Ovary (tissue), 9 donors: ENCODE results near the gene SH3BP1. TPM values are rescaled to one million over a fixed set of nuclear protein-coding genes. Genes with fewer than 3 reads are reported as not detected.

Experiments used
- DNase-seq, 5 donors: peaks; one replicate each; pipeline ENCODE4 v3.0.0-alpha.2; 2019 to 2020
- H3K27ac ChIP-seq, 2 donors: fragments of 200-600 bp; one replicate each; pipeline versions ENCODE4 v1.5.1 to v1.8.0; 2019 to 2022
- H3K27me3 ChIP-seq: fragments of 200-600 bp; one replicate; pipeline ENCODE4 v1.8.0; 2022
- H3K36me3 ChIP-seq: fragments of 200-600 bp; sonication (generic); one replicate; pipeline ENCODE4 v1.5.1; 2019
- H3K4me1 ChIP-seq: one replicate; pipeline ENCODE4 v1.8.1; 2013; ENCODE audit warnings: mild to moderate bottlenecking, moderate library complexity; ENCODE audit not compliant: insufficient read depth
- H3K4me3 ChIP-seq: fragments of 200-600 bp; sonication (generic); one replicate; pipeline ENCODE4 v1.5.1; 2017
- H3K9me3 ChIP-seq, 2 donors: fragments of 200-600 bp in 1 of 2; sonication (generic) in 1 of 2; one replicate each; pipeline versions ENCODE4 v1.5.1 to v1.8.1; 2013 to 2019; ENCODE audit warnings: mild to moderate bottlenecking in 1 of 2, moderate library complexity in 1 of 2
- CTCF ChIP-seq, 3 donors: fragments of 450-650 bp in 2 of 3; fragments of 200-600 bp in 1 of 3; IDR thresholded peaks; one replicate each; pipeline versions ENCODE4 v1.5.1 to v1.8.0; 2016 to 2022; ENCODE audit warnings: antibody characterized with exemption in 3 of 3, mild to moderate bottlenecking in 1 of 3
- EP300 ChIP-seq: sonication (generic); formaldehyde crosslinking; IDR thresholded peaks from one replicate; pipeline ENCODE4 v1.6.1; 2017; ENCODE audit warnings: antibody characterized with exemption
- POLR2A ChIP-seq: fragments of 450-650 bp; IDR thresholded peaks from one replicate; pipeline ENCODE4 v1.6.1; 2017; ENCODE audit warnings: antibody characterized with exemption, mild to moderate bottlenecking, moderate library complexity
- WGBS, 3 donors: extraction: QIAGEN DNeasy Blood & Tissue Kit in 1 of 3; methylation state at CpG; one replicate each; pipeline versions ENCODE4 v1.1.5 to v1.1.7; 2013 to 2017; 5-methylcytosine and 5-hydroxymethylcytosine counted together
- intact Hi-C, 4 donors: fragments of 100-400 bp; cut with DNase I; formaldehyde crosslinking; loops; one replicate each; pipeline versions ENCODE4 v1.11.0 to v1.15.1; 2022 to 2023
- polyA plus RNA-seq, 2 donors: library from polyadenylated mRNA; stranded (reverse); fragments of 200-250 nt in 1 of 2; fragments of 350-450 nt in 1 of 2; fragmentation: Illumina TruSeq in 1 of 2; extraction: RNeasy Lipid Tissue Mini Kit (QIAGEN cat#74804) in 1 of 2; gene quantifications; one replicate each; pipeline ENCODE4 v1.2.3, GENCODE V29; 2013 to 2014
- total RNA-seq, 7 donors: library from RNA; depleted of rRNA in 2 of 7; stranded (reverse); fragments of >200 nt in 2 of 7; fragmentation: NEBNext Ultra II Directional in 3 of 7; extraction: Animal tissue kit (Norgen Biotek cat#: 25700) in 3 of 7; gene quantifications; one replicate each; pipeline versions ENCODE4 v1.1.0 to v1.2.4, GENCODE V29; 2016 to 2023
- donor health status: DM: no; HTN: no; CAD: no; lungs with moderate emphysema.
- donor health status: DM: no; HTN: no; CAD: no.
- donor health status: Bipolar disorder and iron deficiency.
- donor health status: DM: yes; HTN: yes; CAD: no.
- donor health status: DM: no; HTN: no; CAD: no.
- donor health status: DM: yes; HTN: yes; CAD: no.

Gene SH3BP1
- total and polyA plus RNA-seq, 9 donors, result 2.0 to 13.3 (median 8.2) TPM

- Histone ChIP-seq H3K36me3 (no peaks in the 10 kb centered on the region), H3K4me1 (peaks cover 4% of the 10 kb centered on the region), H3K27me3 (no peaks in the 10 kb centered on the region), H3K4me3 (no peak overlapping the region), H3K27ac (peak overlapping the region in 1 of 2 donors; percentile 49), H3K9me3 (no peaks in the 10 kb centered on the region)
- no peak for TF ChIP-seq CTCF (IDR thresholded peaks at IDR 0.05)
- no peak for TF ChIP-seq POLR2A
- TF ChIP-seq EP300, result no peak
- 74 to 85% (median 82%) methylated on average over 7 of the region's 7 CpGs for WGBS, 3 donors
- intact Hi-C loops, result loop anchor here in 3 of 4 donors (5.0 to 10.0 kb wide), 3 partner anchors 47 to 167 kb away; partner anchors contain the start of gene LGALS1 (in 1 of the 3)
- peak in 1 of 5 donors; percentile 41 for DNase-seq
Measured at GRCh38 chr22:37624876-37625275, 14.6 kb upstream of the SH3BP1 start.

GRCh38 chr22:37625737-37626136, 13.7 kb upstream of the SH3BP1 start:
- no peaks in the 10 kb centered on the region for H3K36me3 ChIP-seq
- no peak overlapping the region for H3K4me3 ChIP-seq
- H3K27me3 ChIP-seq, result no peaks in the 10 kb centered on the region
- intact Hi-C loops, result loop anchor here in 1 of 4 donors (10.0 kb wide), 1 partner anchor 49 kb away; the partner anchor contains the start of gene LGALS1
- TF ChIP-seq CTCF (IDR thresholded peaks at IDR 0.05) (no peak), EP300 (no peak), POLR2A (no peak)
- DNase-seq, result peak in 1 of 5 donors; percentile 59
- no peaks in the 10 kb centered on the region for H3K9me3 ChIP-seq
- H3K4me1 ChIP-seq, result peaks cover 4% of the 10 kb centered on the region
- 76 to 81% (median 77%) methylated on average over 14 of the region's 14 CpGs for WGBS, 3 donors
- peak overlapping the region; percentile 23 to 47 for H3K27ac ChIP-seq

GRCh38 chr22:37626144-37626543, 13.3 kb upstream of the SH3BP1 start:
- TF ChIP-seq POLR2A (no peak), CTCF (IDR thresholded peaks at IDR 0.05) (no peak), EP300 (no peak)
- WGBS, 3 donors, result 19 to 47% (median 25%) methylated on average over 11 of the region's 11 CpGs
- intact Hi-C loops, result loop anchor here in 1 of 4 donors (10.0 kb wide), 1 partner anchor 49 kb away; the partner anchor contains the start of gene LGALS1
- DNase-seq, result peak; percentile 83 to 93 (median 89)
- Histone ChIP-seq H3K4me3 (no peak overlapping the region), H3K9me3 (no peaks in the 10 kb centered on the region), H3K4me1 (peaks cover 4% of the 10 kb centered on the region), H3K27me3 (no peaks in the 10 kb centered on the region), H3K36me3 (no peaks in the 10 kb centered on the region), H3K27ac (peak overlapping the region; percentile 23 to 47)

GRCh38 chr22:37626556-37627075, 12.9 kb upstream of the SH3BP1 start:
- Histone ChIP-seq H3K27me3 (no peaks in the 10 kb centered on the region), H3K27ac (peak overlapping the region in 1 of 2 donors; percentile 47), H3K36me3 (no peaks in the 10 kb centered on the region), H3K4me1 (peaks cover 4% of the 10 kb centered on the region), H3K4me3 (no peak overlapping the region), H3K9me3 (no peaks in the 10 kb centered on the region)
- TF ChIP-seq EP300, result no peak
- TF ChIP-seq POLR2A, result no peak
- no peak for TF ChIP-seq CTCF (IDR thresholded peaks at IDR 0.05)
- 71 to 76% (median 72%) methylated on average over 13 of the region's 13 CpGs for WGBS, 3 donors
- peak in 1 of 5 donors; percentile 34 for DNase-seq
- intact Hi-C loops, result loop anchor here in 1 of 4 donors (10.0 kb wide), 1 partner anchor 48 kb away; the partner anchor contains the start of gene LGALS1
